OCI-LY7 (cell line): ENCODE data around the gene TAF3. TPM values are rescaled to one million over a fixed set of nuclear protein-coding genes. Genes with fewer than 3 reads are reported as not detected.

Experiments used
- BruUV-seq: library from RNA; stranded (reverse); fragments of 400-500 nt; replicated peaks from 2 replicates; lab custom pipeline; 2021; lab: Mats Ljungman, UMichigan
- CTCF ChIA-PET: fragments of 300-600 bp; sonication (Branson Sonifier 250); formaldehyde crosslinking; loops from one replicate; lab custom pipeline; 2022; ENCODE audit warnings: antibody characterized with exemption; ENCODE audit not compliant: unreplicated experiment; lab: Charles Lee
- POLR2A ChIA-PET: fragments of 300-600 bp; sonication (Branson Sonifier 250); formaldehyde crosslinking; loops from one replicate; lab custom pipeline; 2022; ENCODE audit warnings: antibody characterized with exemption; lab: Charles Lee
- DNase-seq: peaks from one replicate; pipeline ENCODE4 v3.0.0-alpha.2; 2015; ENCODE audit warnings: low spot score
- H2AFZ ChIP-seq: fragments of 200-600 bp; sonication (generic), shearing (Covaris generic); 2 replicates; pipeline ENCODE4 v1.6.1; 2014; ENCODE audit warnings: mild to moderate bottlenecking, antibody characterized with exemption, low read length, moderate library complexity
- H3K27ac ChIP-seq: fragments of 200-600 bp; sonication (generic); 2 replicates; pipeline ENCODE4 v1.5.1; 2014; ENCODE audit warnings: mixed run types, low read depth, mild to moderate bottlenecking, moderate library complexity, low read length, inconsistent platforms; ENCODE audit not compliant: poor library complexity, severe bottlenecking
- H3K36me3 ChIP-seq: fragments of 200-600 bp; sonication (generic); 2 replicates; pipeline ENCODE4 v1.6.1; 2014; ENCODE audit warnings: mild to moderate bottlenecking, antibody characterized with exemption, low read length, moderate library complexity, mixed read lengths; ENCODE audit not compliant: insufficient read depth
- H3K4me1 ChIP-seq: fragments of 200-600 bp; sonication (generic); 2 replicates; pipeline ENCODE4 v1.5.1; 2014; ENCODE audit warnings: mild to moderate bottlenecking, low read length; ENCODE audit not compliant: insufficient read depth, poor library complexity, severe bottlenecking
- H3K4me2 ChIP-seq: fragments of 200-600 bp; sonication (generic); 2 replicates; pipeline ENCODE4 v1.6.1; 2014; ENCODE audit warnings: mild to moderate bottlenecking, low read length
- H3K4me3 ChIP-seq: fragments of 200-600 bp; sonication (generic); 2 replicates; pipeline ENCODE4 v1.5.1; 2014; ENCODE audit warnings: mild to moderate bottlenecking, low read depth, low read length; ENCODE audit not compliant: poor library complexity, severe bottlenecking
- H3K79me2 ChIP-seq: fragments of 200-600 bp; sonication (generic); 2 replicates; pipeline ENCODE4 v1.6.1; 2016; ENCODE audit warnings: low read depth, mild to moderate bottlenecking, low read length, moderate library complexity, mixed read lengths; ENCODE audit not compliant: insufficient read depth
- H3K9me2 ChIP-seq: fragments of 200-600 bp; sonication (generic); 2 replicates; pipeline ENCODE4 v1.6.1; 2016; ENCODE audit warnings: mild to moderate bottlenecking, low read length, mixed read lengths; ENCODE audit not compliant: insufficient read depth
- H3K9me3 ChIP-seq: fragments of 200-600 bp; sonication (generic); 2 replicates; pipeline ENCODE4 v1.6.1; 2014; ENCODE audit warnings: mild to moderate bottlenecking, mixed run types, low read length, mixed read lengths
- H4K20me1 ChIP-seq: fragments of 200-600 bp; sonication (generic); 2 replicates; pipeline ENCODE4 v1.6.1; 2014; ENCODE audit warnings: mild to moderate bottlenecking, antibody characterized with exemption, low read length, moderate library complexity, mixed read lengths; ENCODE audit not compliant: insufficient read depth
- CTCF ChIP-seq: fragments of 200-600 bp; sonication (generic); conservative IDR thresholded peaks from 2 replicates; pipeline ENCODE4 v1.5.1; 2014; ENCODE audit warnings: mild to moderate bottlenecking, antibody characterized with exemption, low read length, moderate library complexity, mixed read lengths
- EZH2phosphoT487 ChIP-seq: fragments of 200-600 bp; sonication (generic); IDR thresholded peaks from 2 replicates; pipeline ENCODE4 v1.6.1; 2018; ENCODE audit warnings: low read depth, borderline replicate concordance, mild to moderate bottlenecking, mixed run types, antibody characterized with exemption, low read length, moderate library complexity, mixed read lengths
- intact Hi-C: fragments of 100-400 bp; cut with micrococcal nuclease; formaldehyde crosslinking; loops from one replicate; pipeline ENCODE4 v1.10.0; 2022; ENCODE audit not compliant: unreplicated experiment
- total RNA-seq, 2 experiments: library from RNA; depleted of rRNA in 1 of 2; stranded (reverse); fragments of >200 nt in 1 of 2; shearing (Covaris generic) in 1 of 2; gene quantifications; 2 replicates each; pipeline ENCODE4 v1.2.3, GENCODE V29; 2014 to 2022

The TAF3 gene
- total RNA-seq, 2 experiments from 2014 or later: 3.8 to 11.1 TPM

- no TSS peak for BruUV-seq
- H3K9me2 ChIP-seq: no peaks in the 10 kb centered on the region
- intact Hi-C loops: no loop called here
- H4K20me1 ChIP-seq: no peaks in the 10 kb centered on the region
- no peaks in the 10 kb centered on the region for H3K79me2 ChIP-seq
- ChIA-PET POLR2A (interaction anchor here (0.6 kb wide), 1 partner anchor 39 kb away, joined by 4 read pairs; no protein-coding TSS in a partner anchor), CTCF (no interaction called here)
- no peaks in the 10 kb centered on the region for H3K9me3 ChIP-seq
- no peak overlapping the region for H3K27ac ChIP-seq
- no peak for DNase-seq
- no peak overlapping the region for H2AFZ ChIP-seq
- no peak overlapping the region for H3K4me3 ChIP-seq
- H3K36me3 ChIP-seq: no peaks in the 10 kb centered on the region
- H3K4me2 ChIP-seq: no peak overlapping the region
- H3K4me1 ChIP-seq: no peaks in the 10 kb centered on the region
- TF ChIP-seq EZH2phosphoT487 (no peak), CTCF (no peak)
Measured at GRCh38 chr10:8037941-8038894, 219.9 kb downstream of the TAF3 start.

GRCh38 chr10:8039321-8039881 is 221.1 kb downstream of the TAF3 start:
- H3K79me2 ChIP-seq: no peaks in the 10 kb centered on the region
- ChIA-PET POLR2A (no interaction called here), CTCF (no interaction called here)
- intact Hi-C loops: no loop called here
- H3K4me1 ChIP-seq: no peaks in the 10 kb centered on the region
- TF ChIP-seq CTCF: no peak
- TF ChIP-seq EZH2phosphoT487: no peak
- no peaks in the 10 kb centered on the region for H3K9me3 ChIP-seq
- H3K4me2 ChIP-seq: no peak overlapping the region
- no TSS peak for BruUV-seq
- no peak overlapping the region for H3K4me3 ChIP-seq
- no peak overlapping the region for H2AFZ ChIP-seq
- H4K20me1 ChIP-seq: no peaks in the 10 kb centered on the region
- H3K9me2 ChIP-seq: no peaks in the 10 kb centered on the region
- no peak overlapping the region for H3K27ac ChIP-seq
- DNase-seq: no peak
- no peaks in the 10 kb centered on the region for H3K36me3 ChIP-seq

GRCh38 chr10:8040651-8041050 is 222.3 kb downstream of the TAF3 start:
- H3K4me1 ChIP-seq: no peaks in the 10 kb centered on the region
- CTCF ChIA-PET: no interaction called here
- DNase-seq: no peak
- no peak overlapping the region for H3K4me3 ChIP-seq
- H2AFZ ChIP-seq: no peak overlapping the region
- no peaks in the 10 kb centered on the region for H3K9me3 ChIP-seq
- no peak for TF ChIP-seq EZH2phosphoT487
- no peak for TF ChIP-seq CTCF
- POLR2A ChIA-PET: interaction anchor here (0.7 kb wide), 1 partner anchor 371 kb away, joined by 3 read pairs; no protein-coding TSS in a partner anchor
- intact Hi-C loops: no loop called here
- H3K79me2 ChIP-seq: no peaks in the 10 kb centered on the region
- no TSS peak for BruUV-seq
- H3K9me2 ChIP-seq: no peaks in the 10 kb centered on the region
- no peak overlapping the region for H3K4me2 ChIP-seq
- H3K36me3 ChIP-seq: no peaks in the 10 kb centered on the region
- H3K27ac ChIP-seq: no peak overlapping the region
- H4K20me1 ChIP-seq: no peaks in the 10 kb centered on the region
